GM23248 (cell line): Measurements from ENCODE around the gene CFAP61. TPM values are rescaled to one million over a fixed set of nuclear protein-coding genes. Genes with fewer than 3 reads are reported as not detected.
"Not testable (repeated sequence)": the region's sequence is repeated elsewhere in the genome, so short reads cannot be mapped to it uniquely, and the experiment has no call there.

Experiments
- DNase-seq: peaks from one replicate; pipeline ENCODE4 v3.0.0-alpha.2; 2015
- H2AFZ ChIP-seq: fragments of 200-600 bp; sonication (generic); 2 replicates; pipeline ENCODE4 v1.6.1; 2016; ENCODE audit warnings: antibody characterized with exemption
- H3F3A ChIP-seq: fragments of 200-600 bp; sonication (generic); 2 replicates; pipeline ENCODE4 v1.6.1; 2016; ENCODE audit warnings: mild to moderate bottlenecking, antibody characterized with exemption, mixed run types; ENCODE audit not compliant: insufficient read depth
- H3K27ac ChIP-seq: fragments of 200-600 bp; sonication (generic); 2 replicates; pipeline ENCODE4 v1.5.1; 2016; ENCODE audit warnings: mild to moderate bottlenecking
- H3K27me3 ChIP-seq: fragments of 200-600 bp; sonication (generic); replicated peaks from 2 replicates; pipeline ENCODE4 v1.6.1; 2016; ENCODE audit warnings: mild to moderate bottlenecking; ENCODE audit not compliant: insufficient read depth
- H3K36me3 ChIP-seq: fragments of 200-600 bp; sonication (generic); 2 replicates; pipeline ENCODE4 v1.6.1; 2016; ENCODE audit warnings: low read depth, mild to moderate bottlenecking
- H3K4me1 ChIP-seq: fragments of 200-600 bp; sonication (generic); 2 replicates; pipeline ENCODE4 v1.6.1; 2016; ENCODE audit warnings: mild to moderate bottlenecking; ENCODE audit not compliant: insufficient read depth
- H3K4me2 ChIP-seq: fragments of 200-600 bp; sonication (generic); one replicate; pipeline ENCODE4 v1.6.1; 2016; ENCODE audit warnings: mild to moderate bottlenecking; ENCODE audit not compliant: unreplicated experiment
- H3K4me3 ChIP-seq: fragments of 200-600 bp; sonication (generic); 2 replicates; pipeline ENCODE4 v1.5.1; 2016; ENCODE audit warnings: mild to moderate bottlenecking
- H3K79me2 ChIP-seq: fragments of 200-600 bp; sonication (generic); 2 replicates; pipeline ENCODE4 v1.6.1; 2016; ENCODE audit warnings: mild to moderate bottlenecking; ENCODE audit not compliant: insufficient read depth
- H3K9ac ChIP-seq: fragments of 200-600 bp; sonication (generic); 2 replicates; pipeline ENCODE4 v1.6.1; 2016; ENCODE audit warnings: mild to moderate bottlenecking
- H3K9me2 ChIP-seq: fragments of 200-600 bp; sonication (generic); 2 replicates; pipeline ENCODE4 v1.6.1; 2016; ENCODE audit warnings: mixed run types, mild to moderate bottlenecking, moderate library complexity; ENCODE audit not compliant: insufficient read depth
- H3K9me3 ChIP-seq: fragments of 200-600 bp; sonication (generic); one replicate; pipeline ENCODE4 v1.6.1; 2017; ENCODE audit warnings: low read depth
- H4K20me1 ChIP-seq: fragments of 200-600 bp; sonication (generic); 2 replicates; pipeline ENCODE4 v1.6.0; 2016; ENCODE audit not compliant: insufficient read depth
- EZH2 ChIP-seq: fragments of 200-600 bp; sonication (generic); IDR thresholded peaks from 2 replicates; pipeline ENCODE4 v1.6.1; 2018; ENCODE audit warnings: antibody characterized with exemption, mild to moderate bottlenecking; ENCODE audit not compliant: insufficient read depth, poor library complexity, severe bottlenecking
- EZH2phosphoT487 ChIP-seq: fragments of 200-600 bp; sonication (generic); IDR thresholded peaks from 2 replicates; pipeline ENCODE4 v1.6.1; 2018; ENCODE audit warnings: antibody characterized with exemption, moderate library complexity, mild to moderate bottlenecking, low read depth; ENCODE audit not compliant: insufficient read depth
- WGBS, 2 experiments: methylation state at CpG; one replicate each; pipeline ENCODE4 v1.1.6; 2015 to 2017; ENCODE audit warnings: low lambda C conversion rate in 2 of 2, low coverage in 1 of 2; ENCODE audit errors: missing lambda C conversion rate in 2 of 2; 5-methylcytosine and 5-hydroxymethylcytosine counted together
- in situ Hi-C: fragments of 300-500 bp; cut with MboI; formaldehyde crosslinking; loops from 2 replicates; pipeline ENCODE4 v1.15.0; 2020
- polyA plus RNA-seq: library from polyadenylated mRNA; unstranded; fragments of >200 nt; fragmentation: Nextera tagmentation; extraction: Ambion mirVana; gene quantifications from 2 replicates; pipeline ENCODE4 v1.2.1, GENCODE V29; 2016
- total RNA-seq: library from RNA; depleted of rRNA; stranded (reverse); fragments of >200 nt; shearing (Covaris generic); gene quantifications from 2 replicates; pipeline ENCODE4 v1.2.3, GENCODE V29; 2014; rRNA removed

CFAP61 gene, protein sequence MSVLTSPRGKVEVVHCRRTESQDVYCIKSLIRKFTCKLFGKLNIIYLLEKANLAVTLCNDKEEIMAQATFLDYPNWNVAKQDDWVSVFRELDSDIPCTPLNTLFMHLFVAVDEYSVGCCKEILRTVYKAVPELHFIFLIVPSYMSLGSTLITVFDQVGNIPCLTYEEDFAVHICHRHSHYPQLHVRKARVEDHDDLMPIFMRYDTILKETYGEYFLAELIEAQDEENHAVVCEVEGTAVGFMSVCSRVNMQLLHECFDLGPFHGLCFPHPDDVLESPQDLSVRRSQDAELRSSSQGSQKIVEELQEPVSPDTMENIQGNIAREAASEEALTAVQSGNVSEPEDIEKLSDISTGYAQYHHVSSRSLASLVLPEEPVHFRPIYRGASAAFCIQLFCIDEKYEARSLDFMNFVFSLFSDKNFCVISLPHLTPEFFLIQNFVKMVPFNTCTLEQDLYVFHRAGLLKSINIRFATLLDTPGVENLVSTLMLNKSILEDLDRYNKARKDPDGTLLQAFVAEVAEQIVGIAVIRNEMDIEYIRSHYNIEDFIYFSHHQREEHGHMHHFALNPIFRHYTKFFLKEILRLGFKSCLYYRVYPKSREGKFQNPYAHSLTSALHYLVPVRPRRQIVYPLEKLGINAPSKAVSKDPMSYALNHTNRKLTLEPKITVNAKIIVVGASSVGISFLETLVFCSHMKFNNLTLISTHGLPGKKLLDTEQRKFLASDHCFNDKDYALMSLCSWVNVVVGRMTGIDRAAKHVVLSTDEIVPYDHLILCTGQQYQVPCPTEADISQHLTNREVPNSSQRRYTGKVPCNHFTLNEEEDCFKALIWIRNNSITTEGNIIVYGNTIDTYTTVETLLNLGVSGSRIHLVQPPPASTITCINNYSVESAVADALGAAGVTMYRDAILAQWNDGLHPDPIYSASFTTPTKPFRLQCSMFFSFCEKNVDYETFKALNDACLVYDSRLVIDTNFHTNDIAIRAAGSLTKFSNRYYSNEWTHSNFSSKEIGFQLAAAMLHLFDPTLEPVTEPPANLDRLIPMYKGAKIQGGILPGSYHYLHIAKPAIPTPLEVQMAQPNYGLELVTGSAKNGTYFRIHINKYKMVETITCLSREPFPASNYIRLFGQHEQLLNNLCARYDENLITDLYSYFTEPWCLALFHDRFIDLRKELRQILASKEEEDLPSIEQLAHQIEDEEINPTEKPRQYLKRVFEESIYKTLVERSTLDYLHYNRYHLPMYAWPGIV
- total RNA-seq (not detected in 2 replicates), polyA plus RNA-seq (not detected in 2 replicates)

GRCh38 chr20:20052074-20052970 is at the start of gene CFAP61, which contains the start of gene CRNKL1:
TSS of gene CFAP61 (plus strand) at chr20:20052532. CDS start at chr20:20056654, 4,122 bp downstream.
TSS of gene CRNKL1 (minus strand) at chr20:20052466. CDS start at chr20:20052342, 124 bp downstream.
- peak within 1 kb of the TSS; percentile 99 for H3K4me2 ChIP-seq
- DNase-seq: peak; percentile 99
- 1% methylated on average over 64 to 67 of the region's 67 CpGs for WGBS, 2 experiments
- H3K4me3 ChIP-seq: peak within 1 kb of the TSS; percentile 99
- H3K9me3 ChIP-seq: no peaks in the 10 kb centered on the region
- 0 out of 2 replicates have a peak, but pooled peaks cover 3% of the 10 kb centered on the region for H3F3A ChIP-seq
- peaks cover 24% of the 10 kb centered on the region for H3K79me2 ChIP-seq
- H4K20me1 ChIP-seq: no peaks in the 10 kb centered on the region
- H3K27me3 ChIP-seq: no peaks in the 10 kb centered on the region
- peaks cover 26% of the 10 kb centered on the region; the same call in 1 of the 2 replicates for H3K36me3 ChIP-seq
- peak within 1 kb of the TSS; percentile 92 for H3K9ac ChIP-seq
- H3K27ac ChIP-seq: peak within 1 kb of the TSS; percentile 82
- TF ChIP-seq EZH2phosphoT487: no peak
- no peak for TF ChIP-seq EZH2
- H3K4me1 ChIP-seq: peaks cover 13% of the 10 kb centered on the region
- no peaks in the 10 kb centered on the region for H3K9me2 ChIP-seq
- in situ Hi-C loops: no loop called here
- H2AFZ ChIP-seq: peak within 1 kb of the TSS; percentile 86

- peak; percentile 52 for DNase-seq
- no peak overlapping the region for H2AFZ ChIP-seq
- H3K79me2 ChIP-seq: peaks cover 49% of the 10 kb centered on the region
These were observed 49.0 kb upstream of the CFAP61 start for GRCh38 chr20:20003031-20003954.

GRCh38 chr20:20003955-20004322 is 48.4 kb upstream of the CFAP61 start:
- not testable (repeated sequence) for H3K27me3 ChIP-seq, H3K4me3 ChIP-seq, DNase-seq, H4K20me1 ChIP-seq, H2AFZ ChIP-seq, H3K9me3 ChIP-seq, H3K9me2 ChIP-seq
- H3K79me2 ChIP-seq: peaks cover 42% of the 10 kb centered on the region
- peak overlapping the region; percentile 32 for H3K4me2 ChIP-seq
- 75 to 76% methylated on average over 6 of the region's 6 CpGs for WGBS, 2 experiments
- H3K4me1 ChIP-seq: peaks cover 21% of the 10 kb centered on the region
- H3K36me3 ChIP-seq: peaks cover 28% of the 10 kb centered on the region
- peak overlapping the region; percentile 9; the same call in 1 of the 2 replicates for H3K9ac ChIP-seq
- peak overlapping the region; percentile 25 for H3K27ac ChIP-seq
- in situ Hi-C loops: loop anchor here (10.0 kb wide), 1 partner anchor 319 kb away; no protein-coding TSS in a partner anchor
- H3F3A ChIP-seq: peaks cover 57% of the 10 kb centered on the region

More at GRCh38 chr20:20003031-20003954, 49.0 kb upstream of the CFAP61 start:
- WGBS, 2 experiments: 35 to 37% methylated on average over 23 of the region's 23 CpGs
- peak overlapping the region; percentile 25 for H3K27ac ChIP-seq
- no peaks in the 10 kb centered on the region for H3K9me2 ChIP-seq
- TF ChIP-seq EZH2 (no peak), EZH2phosphoT487 (no peak)
- H3K4me1 ChIP-seq: peaks cover 21% of the 10 kb centered on the region
- peak overlapping the region; percentile 9; the same call in 1 of the 2 replicates for H3K9ac ChIP-seq
- in situ Hi-C loops: loop anchor here (10.0 kb wide), 1 partner anchor 318 kb away; no protein-coding TSS in a partner anchor
- H3K4me2 ChIP-seq: peak overlapping the region; percentile 32
- H3K9me3 ChIP-seq: no peaks in the 10 kb centered on the region
- peaks cover 31% of the 10 kb centered on the region for H3K36me3 ChIP-seq
- no peaks in the 10 kb centered on the region for H3K27me3 ChIP-seq
- peaks cover 57% of the 10 kb centered on the region for H3F3A ChIP-seq
- H3K4me3 ChIP-seq: no peak overlapping the region
- H4K20me1 ChIP-seq: no peaks in the 10 kb centered on the region
